T1000 (cell line): ENCODE results near the gene IRS2.
"Not testable (repeated sequence)": the region's sequence is repeated elsewhere in the genome, so short reads cannot be mapped to it uniquely, and the experiment has no call there.

Experiments used
- DNase-seq: peaks from one replicate; lab custom pipeline; 2025; ENCODE audit warnings: mixed read lengths; lab: John Stamatoyannopoulos, UW

The IRS2 gene, protein sequence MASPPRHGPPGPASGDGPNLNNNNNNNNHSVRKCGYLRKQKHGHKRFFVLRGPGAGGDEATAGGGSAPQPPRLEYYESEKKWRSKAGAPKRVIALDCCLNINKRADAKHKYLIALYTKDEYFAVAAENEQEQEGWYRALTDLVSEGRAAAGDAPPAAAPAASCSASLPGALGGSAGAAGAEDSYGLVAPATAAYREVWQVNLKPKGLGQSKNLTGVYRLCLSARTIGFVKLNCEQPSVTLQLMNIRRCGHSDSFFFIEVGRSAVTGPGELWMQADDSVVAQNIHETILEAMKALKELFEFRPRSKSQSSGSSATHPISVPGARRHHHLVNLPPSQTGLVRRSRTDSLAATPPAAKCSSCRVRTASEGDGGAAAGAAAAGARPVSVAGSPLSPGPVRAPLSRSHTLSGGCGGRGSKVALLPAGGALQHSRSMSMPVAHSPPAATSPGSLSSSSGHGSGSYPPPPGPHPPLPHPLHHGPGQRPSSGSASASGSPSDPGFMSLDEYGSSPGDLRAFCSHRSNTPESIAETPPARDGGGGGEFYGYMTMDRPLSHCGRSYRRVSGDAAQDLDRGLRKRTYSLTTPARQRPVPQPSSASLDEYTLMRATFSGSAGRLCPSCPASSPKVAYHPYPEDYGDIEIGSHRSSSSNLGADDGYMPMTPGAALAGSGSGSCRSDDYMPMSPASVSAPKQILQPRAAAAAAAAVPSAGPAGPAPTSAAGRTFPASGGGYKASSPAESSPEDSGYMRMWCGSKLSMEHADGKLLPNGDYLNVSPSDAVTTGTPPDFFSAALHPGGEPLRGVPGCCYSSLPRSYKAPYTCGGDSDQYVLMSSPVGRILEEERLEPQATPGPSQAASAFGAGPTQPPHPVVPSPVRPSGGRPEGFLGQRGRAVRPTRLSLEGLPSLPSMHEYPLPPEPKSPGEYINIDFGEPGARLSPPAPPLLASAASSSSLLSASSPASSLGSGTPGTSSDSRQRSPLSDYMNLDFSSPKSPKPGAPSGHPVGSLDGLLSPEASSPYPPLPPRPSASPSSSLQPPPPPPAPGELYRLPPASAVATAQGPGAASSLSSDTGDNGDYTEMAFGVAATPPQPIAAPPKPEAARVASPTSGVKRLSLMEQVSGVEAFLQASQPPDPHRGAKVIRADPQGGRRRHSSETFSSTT (N-terminal part only)

DNA sequence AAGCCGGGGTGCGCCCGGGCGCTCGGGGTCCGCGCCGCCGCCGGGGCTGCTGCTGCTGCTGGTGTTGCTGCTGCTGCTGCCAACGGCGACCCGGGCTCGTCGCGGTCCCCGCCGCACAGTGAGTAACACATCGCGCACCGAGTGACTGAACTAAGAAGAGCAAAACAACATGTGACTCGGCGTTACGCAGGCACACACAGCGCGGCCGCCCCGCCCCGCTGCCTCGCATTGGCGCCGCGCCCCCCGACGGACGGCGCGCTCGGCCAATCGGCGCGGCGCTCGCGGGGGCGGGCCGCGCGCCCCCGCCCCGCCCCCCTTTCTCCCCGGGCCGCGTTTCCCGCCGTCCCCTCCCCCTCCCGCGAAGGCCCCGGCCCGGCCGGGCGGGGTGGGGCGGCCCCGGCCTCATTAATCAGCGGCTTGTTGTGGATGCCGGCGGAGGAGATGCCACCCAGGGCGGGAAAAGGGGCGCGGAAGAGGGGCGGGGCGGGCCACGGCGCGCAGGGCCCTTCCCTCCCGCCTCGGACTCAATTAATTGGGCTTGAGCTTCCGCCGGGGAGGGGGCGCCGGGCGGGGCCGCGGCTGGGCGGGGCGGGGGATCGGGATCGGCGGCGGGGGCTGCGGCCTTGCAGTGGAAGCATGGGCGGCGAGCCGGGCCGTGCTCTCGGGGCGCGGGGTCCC is at the start of gene IRS2:
TSS of gene IRS2 (minus strand) at position 127 of the 678 bp plus-strand sequence. CDS start 530 bp downstream, outside the sequence.
- peak; percentile 99 for DNase-seq

DNA sequence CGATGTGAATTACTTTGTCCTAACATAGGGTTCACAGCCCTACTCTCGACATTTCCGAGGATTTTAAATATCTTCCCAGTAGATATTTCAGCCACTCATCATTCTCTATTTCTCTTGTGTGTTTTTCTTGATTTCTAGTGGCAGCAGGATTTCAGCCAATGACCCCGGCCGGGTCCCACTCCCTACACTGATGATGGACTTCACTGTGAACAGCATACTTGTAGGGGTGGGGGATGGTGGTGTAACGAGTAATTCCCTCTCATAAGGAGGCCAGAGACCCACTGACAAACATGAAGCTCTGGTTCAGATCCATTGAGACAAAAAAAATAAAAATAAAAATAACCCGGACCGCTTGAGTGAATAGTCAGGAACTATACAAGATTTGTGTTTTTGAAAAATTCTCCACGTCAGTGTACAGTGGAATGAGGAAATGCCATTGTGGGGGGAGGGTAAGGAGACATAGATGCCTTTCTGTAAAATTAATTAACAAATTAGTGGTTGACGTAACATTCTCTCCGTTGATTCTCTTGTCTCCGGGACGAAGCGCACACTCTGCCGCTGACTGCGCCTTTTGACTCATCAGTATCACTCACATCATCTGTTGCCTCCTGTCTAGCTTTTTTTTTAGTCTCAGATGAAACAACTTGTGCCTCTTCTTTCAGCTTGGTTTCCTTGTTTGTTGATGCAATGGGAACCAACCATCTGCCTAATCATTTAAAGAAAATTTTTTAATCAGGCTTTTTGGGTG is 48.8 kb upstream of the IRS2 start:
- no peak for DNase-seq

DNA sequence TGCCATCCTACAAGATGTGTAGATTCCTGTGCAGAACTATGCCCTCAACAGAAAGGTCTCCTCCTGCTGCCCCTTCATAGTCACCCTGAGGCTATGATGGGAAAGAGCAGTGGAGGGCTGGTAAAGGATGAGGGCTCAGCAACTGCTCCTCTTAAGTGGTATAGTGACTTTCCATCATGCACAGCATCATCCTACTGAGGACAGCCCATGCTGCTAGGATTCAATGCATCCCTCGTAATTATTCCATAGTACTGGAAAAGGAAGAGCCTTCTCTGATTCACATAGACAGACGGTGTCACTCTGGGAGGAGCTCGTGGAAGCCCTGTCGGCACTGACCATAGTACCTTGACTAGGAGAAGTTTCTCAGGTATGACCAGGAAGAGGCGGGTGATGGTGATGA is 47.6 kb upstream of the IRS2 start:
- DNase-seq = no peak

DNA sequence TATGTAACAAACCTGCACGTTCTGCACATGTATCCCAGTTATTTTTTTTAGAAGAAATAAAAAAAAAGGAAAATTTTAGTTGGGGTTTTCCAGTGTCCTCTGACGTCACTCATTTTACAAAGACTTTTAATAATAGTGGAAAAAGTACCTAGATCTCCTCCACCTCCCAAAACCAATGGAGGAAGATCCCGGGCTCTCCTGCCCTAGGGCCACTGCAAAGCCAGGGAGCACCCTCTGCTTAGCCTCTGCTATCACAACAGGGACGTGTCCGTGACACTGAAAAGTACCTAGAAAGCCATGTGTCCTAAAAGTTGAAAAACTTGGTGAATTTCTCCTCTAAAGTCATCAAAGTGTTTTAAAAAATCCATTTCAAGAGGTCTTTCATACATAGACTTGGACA is 46.7 kb upstream of the IRS2 start:
- DNase-seq = no peak

DNA sequence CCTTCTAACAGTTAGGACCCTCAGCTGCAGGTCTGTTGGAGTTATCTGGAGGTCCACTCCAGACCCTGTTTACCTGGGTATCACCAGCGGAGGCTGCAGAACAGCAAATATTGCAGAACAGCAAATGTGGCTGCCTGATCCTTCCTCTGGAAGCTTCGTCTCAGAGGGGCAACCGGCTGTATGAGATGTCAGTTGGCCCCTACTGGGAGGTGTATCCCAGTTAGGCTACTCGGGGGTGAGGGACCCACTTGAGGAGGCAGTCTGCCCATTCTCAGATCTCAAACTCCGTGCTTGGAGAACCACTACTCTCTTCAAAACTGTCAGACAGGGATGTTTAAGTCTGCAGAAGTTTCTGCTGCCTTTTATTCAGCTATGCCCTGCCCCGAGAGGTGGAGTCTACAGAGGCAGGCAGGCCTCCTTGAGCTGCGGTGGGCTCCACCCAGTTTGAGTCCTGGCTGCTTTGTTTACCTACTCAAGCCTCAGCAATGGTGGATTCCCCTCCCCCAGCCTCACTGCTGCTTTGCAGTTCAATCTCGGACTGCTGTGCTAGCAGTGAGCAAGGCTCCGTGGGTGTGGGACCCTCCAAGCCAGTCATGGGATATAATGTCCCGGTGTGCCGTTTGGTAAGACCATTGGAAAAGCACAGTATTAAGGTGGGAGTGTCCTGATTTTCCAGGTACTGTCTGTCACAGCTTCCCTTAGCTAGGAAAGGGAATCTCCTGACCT is 42.4 kb upstream of the IRS2 start:
- not testable (repeated sequence) for DNase-seq

DNA sequence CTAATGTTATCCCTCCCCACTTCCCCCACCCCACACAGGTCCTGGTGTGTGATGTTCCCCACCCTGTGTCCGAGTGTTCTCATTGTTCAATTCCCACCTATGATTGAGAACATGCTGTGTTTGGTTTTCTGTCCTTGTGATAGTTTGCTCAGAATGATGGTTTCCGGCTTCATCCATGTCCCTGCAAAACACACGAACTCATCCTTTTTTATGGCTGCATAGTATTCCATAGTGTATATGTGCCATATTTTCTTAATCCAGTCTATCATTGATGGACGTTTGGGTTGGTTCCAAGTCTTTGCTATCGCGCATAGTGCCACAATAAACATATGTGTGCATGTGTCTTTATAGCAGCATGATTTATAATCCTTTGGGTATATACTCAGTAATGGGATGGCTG is 36.8 kb upstream of the IRS2 start:
- DNase-seq = not testable (repeated sequence)

DNA sequence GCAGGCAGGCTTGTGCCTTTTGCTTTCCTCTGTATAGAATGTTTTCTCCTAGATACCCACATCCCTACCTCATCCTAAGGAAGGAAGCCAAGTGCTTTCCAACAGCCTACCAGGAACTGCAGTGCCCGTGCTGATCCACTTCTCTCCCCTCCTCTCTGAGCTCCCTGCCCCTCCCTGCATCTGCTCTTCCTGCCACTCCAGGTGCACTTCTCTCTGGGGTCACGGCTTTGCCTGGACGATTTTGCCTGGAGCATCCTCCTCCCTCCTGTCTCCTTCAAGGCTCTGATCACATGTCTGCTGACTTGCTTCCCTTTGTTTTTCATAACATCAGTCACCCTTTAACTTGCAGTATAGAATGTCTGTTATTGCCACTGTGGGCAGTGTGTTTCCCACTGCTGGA is 34.7 kb upstream of the IRS2 start:
- no peak for DNase-seq

DNA sequence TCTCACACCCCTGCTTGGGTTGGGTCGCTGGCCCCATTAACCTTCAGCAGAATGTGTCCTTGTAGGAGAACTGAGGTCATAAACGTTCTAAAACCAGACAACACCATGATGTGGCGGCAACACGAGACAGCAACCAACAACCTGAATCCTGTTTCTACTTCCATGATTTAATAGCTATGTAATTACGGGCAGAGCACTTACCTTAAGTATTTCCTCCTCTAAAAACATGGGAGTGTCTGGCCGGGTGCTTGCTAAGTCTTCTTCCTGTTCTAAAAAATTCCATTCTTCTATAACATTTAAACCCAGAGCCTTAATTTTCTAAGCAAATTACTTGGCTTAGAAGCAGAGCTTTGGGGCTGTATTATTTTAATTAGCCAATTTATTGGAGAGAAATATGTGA is 33.5 kb upstream of the IRS2 start:
- DNase-seq = no peak

DNA sequence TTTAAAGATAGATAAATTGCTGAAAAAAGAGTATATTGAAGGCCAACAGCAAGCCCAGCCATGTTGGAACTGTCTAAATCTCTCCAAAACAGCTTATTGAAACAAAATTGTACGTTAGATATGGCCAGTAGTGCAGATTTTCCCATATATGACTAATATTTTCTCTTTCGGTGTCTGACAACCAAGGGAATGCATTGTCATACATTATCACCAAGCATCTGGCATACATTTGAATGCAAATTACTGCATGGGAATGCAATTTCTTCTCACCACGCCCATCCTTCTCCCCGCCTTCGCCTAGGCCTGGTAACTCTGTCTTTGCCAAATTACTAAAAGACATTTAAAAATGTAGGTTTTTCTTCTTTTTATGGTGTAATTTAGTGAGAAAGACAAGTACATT is 32.5 kb upstream of the IRS2 start:
- no peak for DNase-seq

DNA sequence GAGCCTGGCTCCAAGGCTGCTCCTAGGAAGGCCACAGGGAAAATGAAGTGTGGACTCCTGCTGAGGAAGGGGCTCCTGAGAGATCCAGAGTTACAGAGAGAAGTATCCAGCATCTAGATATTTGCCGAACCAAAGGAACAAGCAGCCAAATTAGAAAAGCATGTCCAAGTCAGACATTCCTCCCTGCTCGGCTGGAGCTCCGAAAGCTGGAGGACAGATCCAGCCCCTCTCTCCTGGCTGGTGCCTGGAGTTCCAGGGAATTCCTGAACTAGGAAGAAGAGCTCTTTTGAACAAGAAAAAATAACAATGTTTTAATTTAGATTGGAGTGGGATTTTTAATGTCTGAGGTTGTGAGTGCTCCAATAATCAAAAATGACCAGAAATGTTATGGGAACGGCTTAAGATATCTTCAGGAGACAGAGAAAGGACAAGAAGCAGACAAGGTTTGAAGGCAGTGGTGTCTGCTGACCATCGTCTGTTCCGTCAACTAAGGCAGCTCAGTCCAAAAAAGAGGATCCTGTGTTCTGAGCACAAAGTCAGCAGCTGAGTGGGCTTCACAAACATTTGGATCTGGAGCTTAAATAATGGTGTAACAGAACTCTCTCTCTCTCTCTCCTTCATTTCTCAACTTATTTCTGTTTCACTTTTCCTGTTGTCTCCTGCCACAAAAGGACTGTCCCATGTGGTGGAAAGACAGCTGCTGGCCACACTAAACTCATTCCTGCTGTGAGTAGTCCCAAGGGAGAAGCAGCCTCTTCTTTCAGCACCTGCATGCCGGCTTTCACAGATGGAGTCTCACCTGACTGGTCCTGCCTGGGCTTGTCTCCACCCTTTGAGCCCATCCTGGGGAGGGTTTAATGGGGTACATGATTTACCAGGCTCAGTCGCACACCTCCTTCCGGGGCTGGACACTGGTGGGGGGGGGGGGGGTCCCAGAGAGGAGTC is 31.5 kb upstream of the IRS2 start:
- DNase-seq = no peak

DNA sequence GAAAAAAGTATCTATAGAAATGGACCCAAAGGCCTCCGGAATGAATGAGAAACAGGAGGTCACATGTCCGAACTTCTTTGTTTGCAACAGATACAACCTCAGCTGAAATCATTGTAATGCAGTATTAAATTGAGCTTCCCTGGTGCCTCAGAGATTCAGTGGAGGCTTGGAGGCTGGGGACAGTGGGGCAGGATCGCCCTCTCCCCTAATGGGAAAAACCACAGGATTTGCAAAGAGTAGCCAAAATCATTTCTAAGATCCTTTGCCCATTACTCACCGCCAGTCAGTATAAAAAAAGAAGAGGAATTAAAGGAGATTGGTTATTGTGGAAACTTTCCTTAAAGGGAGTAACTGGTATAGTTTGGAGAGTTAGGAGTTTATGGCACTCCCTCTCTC is 30.4 kb upstream of the IRS2 start:
- DNase-seq = no peak

DNA sequence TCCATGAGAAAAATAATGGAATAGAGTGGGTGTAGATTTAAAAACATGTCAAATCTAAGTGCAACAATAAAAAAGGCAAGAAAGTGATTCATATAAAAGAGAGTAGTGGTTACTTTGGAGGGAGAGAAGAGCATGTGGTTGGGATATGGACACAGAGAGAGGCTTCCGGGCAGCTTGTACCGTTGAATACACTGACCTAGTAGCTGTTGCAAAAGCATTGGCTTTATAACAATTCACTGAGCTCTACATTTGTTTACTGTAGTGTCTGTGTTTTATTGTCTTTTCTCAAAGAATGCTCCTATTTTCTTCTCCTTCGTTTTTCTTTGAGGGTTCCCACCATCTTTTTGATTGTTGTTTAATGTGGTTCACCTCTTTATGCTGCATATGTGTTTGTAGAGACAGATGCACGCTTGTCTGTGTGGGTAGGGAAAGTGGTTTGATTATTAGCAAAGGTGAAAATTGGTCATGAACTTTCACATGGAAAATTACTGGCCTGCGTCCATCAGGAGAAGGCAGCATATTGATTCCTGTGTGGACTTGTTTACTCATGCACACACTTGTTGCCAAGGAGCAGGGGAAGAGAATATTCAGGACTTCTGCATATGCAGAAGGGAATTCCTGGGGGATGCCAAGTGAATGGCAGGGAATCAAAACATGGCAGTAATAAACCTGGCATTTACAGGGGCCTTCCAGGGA is 29.9 kb upstream of the IRS2 start:
- DNase-seq = peak; percentile 46

DNA sequence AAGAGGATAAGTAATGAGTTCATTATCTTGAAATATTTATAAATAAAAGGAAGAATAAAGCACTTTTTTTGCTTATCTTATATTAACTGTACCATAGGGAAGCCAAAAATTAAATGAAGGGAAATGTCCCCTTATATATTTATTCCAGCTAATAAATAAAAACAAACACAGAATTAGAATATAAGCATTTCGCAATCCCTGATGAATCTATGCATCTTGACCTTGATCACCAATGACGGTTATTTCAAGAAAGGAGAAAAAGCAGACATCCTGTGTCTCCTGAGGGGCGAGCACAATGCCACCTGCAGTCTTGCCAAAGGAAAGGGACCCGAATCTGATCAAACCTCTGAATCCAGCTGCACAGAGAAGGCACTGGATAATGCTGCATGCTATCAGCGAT is 29.3 kb upstream of the IRS2 start:
- no peak for DNase-seq

DNA sequence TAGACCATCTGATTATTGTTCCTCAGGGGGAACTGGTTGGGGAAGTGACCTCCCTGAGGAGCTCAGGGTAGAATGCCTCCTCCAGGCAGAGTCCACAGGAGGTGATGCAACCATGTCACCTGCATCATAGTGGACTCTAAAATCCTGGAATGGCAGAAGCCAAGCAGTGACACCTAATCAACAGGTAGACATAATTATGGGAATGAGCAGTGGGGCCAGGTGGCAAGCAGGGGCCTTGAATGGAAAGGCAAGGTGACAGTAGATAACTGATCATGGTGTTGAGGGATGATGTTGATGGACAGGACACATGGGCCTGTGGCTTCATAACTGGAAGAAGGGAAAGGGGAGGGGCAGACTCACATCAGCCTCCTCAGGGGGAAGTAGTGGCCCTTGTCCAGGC is 27.3 kb upstream of the IRS2 start:
- no peak for DNase-seq

DNA sequence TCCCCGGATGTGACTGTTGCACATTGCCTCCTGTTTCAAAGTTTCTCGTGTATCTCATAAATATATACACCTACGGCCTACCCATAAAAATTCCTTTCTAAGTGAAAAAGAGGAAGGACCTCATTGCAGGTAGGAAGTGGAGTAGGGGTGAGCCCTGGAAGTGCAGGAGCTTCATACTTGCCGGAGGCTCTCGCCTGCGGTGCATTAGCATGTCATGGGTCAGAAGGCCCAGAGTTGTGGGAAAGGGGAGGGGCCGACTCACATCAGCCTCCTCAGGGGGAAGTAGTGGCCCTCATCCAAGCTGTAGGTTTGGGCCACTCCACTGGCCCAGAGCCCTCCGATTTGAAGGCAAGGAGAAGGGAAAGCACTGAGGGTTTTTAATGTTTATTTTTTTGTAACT is 26.0 kb upstream of the IRS2 start:
- no peak for DNase-seq

DNA sequence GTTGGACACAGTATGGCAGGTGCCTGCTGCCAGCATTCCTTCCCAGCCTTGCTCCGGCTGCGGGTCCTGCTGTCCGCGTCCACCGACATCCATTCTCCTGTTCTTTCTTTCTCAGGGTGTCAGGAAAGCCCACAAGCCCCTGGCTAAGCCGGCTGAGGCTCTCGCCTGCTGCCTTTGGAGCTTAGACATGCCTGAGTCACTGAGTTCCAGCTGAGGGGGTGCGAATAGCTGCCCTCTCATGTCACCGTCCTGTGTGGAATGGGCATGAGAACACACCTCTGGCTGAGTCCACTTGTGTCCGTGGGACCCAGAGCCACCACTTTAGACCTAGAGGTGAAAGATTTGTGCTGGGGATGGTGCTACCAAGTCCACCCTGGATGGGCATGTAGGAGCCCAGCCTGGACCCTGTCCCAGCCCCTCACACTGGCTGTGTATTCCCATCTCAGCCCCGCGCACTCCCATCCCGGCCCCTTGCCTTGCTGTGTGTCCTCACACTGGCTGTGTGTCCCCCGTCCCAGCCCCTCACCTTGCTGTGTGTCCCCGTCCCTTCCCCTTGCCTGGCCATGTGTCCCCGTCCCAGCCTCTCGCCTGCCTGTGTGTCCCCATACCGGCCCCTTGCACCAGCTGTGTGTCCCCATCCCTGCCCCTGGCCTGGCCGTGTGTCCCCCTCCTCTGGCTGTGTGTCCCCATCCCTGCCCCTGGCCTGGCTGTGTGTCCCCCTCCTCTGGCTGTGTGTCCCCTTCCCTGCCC is 24.6 kb upstream of the IRS2 start:
- DNase-seq = no peak

DNA sequence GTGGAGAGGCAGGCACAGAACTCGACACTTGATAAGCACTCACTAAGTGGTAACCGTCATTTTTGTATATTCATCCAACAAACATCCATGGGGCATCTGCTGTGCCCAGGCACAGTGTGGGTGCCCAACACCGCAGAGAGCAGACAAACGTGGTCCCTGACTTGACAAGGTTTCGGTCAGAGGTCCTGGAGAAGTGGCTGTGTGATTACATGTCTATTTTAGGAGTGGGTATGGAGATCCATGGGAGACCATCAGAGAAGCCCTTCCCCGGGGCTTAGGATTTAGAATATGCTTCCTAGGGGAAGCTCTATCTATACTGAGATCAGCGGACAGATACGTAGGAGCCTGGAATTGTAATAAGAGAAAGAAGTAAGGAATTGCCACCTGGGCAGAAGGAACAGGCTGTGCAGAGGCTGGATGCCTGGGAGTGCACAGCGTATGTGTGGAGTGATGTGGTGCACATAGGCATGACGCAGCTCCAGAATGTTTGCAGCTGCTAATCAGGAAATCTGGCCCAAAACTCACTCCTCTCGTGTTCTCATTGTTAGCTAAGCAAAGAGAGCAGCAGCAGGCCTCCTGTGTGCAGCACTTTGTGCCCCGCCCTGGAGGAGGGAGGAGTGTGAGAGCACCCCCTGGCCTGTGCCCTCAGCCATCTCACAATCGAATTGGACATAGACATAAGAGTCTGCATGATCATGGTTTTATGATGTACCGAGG is 23.0 kb upstream of the IRS2 start:
- DNase-seq = no peak
